Urinary bladder (tissue), 4 donors: ENCODE data around the gene OXCT1. TPM values are rescaled to one million over a fixed set of nuclear protein-coding genes. Genes with fewer than 3 reads are reported as not detected.

Experiments
- DNase-seq: peaks from one replicate; pipeline ENCODE4 v3.0.0-alpha.2; 2015; ENCODE audit errors: extremely low spot score
- H3K27ac ChIP-seq: one replicate; pipeline ENCODE4 v1.5.1; 2013; ENCODE audit warnings: low read depth, mild to moderate bottlenecking, moderate library complexity
- H3K36me3 ChIP-seq: one replicate; pipeline ENCODE4 v1.6.1; 2013; ENCODE audit warnings: mild to moderate bottlenecking, moderate library complexity; ENCODE audit not compliant: insufficient read depth
- H3K4me1 ChIP-seq: one replicate; pipeline ENCODE4 v1.6.1; 2013; ENCODE audit warnings: mild to moderate bottlenecking, moderate library complexity; ENCODE audit not compliant: insufficient read depth
- H3K4me3 ChIP-seq: one replicate; pipeline ENCODE4 v1.5.1; 2013; ENCODE audit warnings: low read depth, low read length
- WGBS: extraction: QIAGEN DNeasy Blood & Tissue Kit; methylation state at CpG from one replicate; pipeline ENCODE4 v1.1.7; 2013; 5-methylcytosine and 5-hydroxymethylcytosine counted together
- polyA plus RNA-seq: library from polyadenylated mRNA; stranded (reverse); fragments of 200-250 nt; gene quantifications from one replicate; pipeline ENCODE4 v1.2.3, GENCODE V29; 2013
- total RNA-seq: library from RNA; depleted of rRNA; stranded (reverse); fragments of >200 nt; gene quantifications from one replicate; pipeline ENCODE4 v1.2.3, GENCODE V29; 2014
- donor health status: healthy with polysubstance abuse.
- donor health status: healthy.

OXCT1 gene
- total and polyA plus RNA-seq, 2 donors: 23.7 to 26.3 TPM

DNA sequence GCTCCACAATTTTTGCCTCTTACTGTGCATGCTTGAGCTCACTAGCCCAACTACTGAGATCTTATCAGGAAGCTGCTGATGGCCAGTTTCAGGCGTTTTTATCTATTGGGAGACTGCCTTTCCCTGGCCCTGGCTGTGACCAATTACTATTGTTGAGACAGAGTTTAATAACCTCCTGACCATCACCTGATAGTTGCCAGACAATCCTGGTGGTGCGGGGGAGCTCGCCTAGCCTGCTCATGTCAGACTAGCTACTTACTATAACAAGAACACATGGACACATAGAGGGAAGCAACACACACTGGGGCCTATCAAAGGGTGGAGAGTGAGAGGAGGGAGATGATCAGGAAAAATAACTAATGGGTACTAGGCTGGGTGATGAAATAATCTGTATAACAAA, 13.0 kb upstream of the OXCT1 start:
- no peak for DNase-seq
- H3K27ac ChIP-seq: no peak overlapping the region
- H3K4me1 ChIP-seq: no peaks in the 10 kb centered on the region
- no peak overlapping the region for H3K4me3 ChIP-seq
- 60% methylated on average over 3 of the region's 3 CpGs for WGBS
- H3K36me3 ChIP-seq: no peaks in the 10 kb centered on the region

DNA sequence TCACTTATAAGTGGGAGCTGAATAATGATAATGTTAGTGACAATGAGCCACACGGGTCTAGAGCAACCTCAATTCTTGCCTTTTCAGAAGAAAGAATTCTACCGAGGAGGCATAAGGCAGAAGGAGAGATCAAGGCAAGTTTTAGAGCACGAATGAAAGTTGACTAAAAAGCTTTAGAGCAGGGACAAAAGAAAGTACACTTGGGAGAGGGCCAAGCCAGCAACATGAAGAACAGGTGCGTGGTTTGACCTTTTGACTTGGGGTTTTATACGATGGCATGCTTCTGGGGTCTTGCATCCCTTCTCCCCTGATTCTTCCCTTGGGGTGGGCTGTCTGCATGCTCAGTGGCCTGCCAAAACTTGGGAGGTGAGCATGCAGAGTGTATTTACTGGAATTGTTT, 12.5 kb upstream of the OXCT1 start:
- WGBS: 74% methylated on average over 5 of the region's 5 CpGs
- H3K27ac ChIP-seq: no peak overlapping the region
- no peaks in the 10 kb centered on the region for H3K4me1 ChIP-seq
- H3K4me3 ChIP-seq: no peak overlapping the region
- DNase-seq: no peak
- H3K36me3 ChIP-seq: no peaks in the 10 kb centered on the region

DNA sequence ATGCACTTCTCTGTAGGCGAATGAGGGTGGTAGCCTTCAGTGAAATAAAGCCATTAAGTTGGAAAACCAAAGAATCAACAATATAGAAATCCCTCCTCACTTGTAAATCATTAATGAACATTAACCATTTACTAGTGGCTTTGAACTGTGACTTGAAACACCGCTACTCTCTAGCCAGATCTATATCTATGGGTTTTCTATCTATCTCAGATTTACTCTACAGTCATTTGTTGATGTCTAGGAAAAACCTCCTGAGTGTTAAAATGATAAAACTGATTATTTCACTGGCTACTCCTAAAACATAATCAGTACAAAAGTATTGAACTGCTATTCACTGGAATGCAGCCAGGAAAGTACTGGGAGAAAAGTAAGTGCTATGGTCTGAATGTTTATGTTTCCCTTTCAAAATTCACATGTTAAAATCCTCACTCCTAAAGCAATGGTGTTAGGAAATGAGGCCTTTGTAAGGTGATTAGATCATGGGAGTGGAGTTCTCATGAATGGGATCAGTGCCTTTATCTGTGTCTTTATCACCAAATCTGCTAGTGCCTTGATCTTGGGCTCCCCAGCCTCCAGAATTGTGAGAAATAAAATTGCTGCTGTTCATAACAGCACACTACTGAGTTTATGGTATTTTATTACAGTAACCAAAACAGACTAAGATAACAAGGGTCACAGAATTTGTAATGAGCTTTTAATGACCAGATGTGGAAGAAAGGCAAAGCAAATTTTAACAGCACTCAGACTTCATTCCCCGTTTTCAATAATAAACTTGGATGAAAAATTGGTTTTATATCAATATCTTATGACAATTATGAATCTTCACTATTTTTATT, 8.6 kb upstream of the OXCT1 start:
- WGBS: 53% methylated on average over 3 of the region's 3 CpGs
- Histone ChIP-seq H3K36me3 (no peaks in the 10 kb centered on the region), H3K4me3 (no peak overlapping the region), H3K4me1 (no peaks in the 10 kb centered on the region), H3K27ac (no peak overlapping the region)
- DNase-seq: no peak

DNA sequence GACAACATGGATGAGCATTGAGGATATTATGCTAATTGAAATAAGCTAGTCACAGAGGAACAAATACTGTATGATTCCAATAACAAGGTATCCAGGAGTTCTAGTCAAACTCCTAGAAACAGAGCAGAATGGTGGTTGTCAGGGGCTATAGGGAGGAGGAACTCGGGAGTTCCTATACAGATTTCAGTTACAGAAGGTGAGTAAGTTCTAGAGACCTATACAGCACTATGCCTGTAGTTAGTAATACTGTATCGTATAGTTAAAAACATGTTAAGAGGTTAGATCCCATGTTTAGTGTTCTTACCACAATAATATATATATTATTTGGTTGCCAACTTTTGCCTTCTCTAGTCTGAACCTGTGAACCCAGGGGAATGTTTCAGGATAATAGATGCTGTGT, 7.9 kb upstream of the OXCT1 start:
- no peak for DNase-seq
- no peak overlapping the region for H3K27ac ChIP-seq
- no peaks in the 10 kb centered on the region for H3K4me1 ChIP-seq
- H3K4me3 ChIP-seq: no peak overlapping the region
- 67% methylated on average over 2 of the region's 2 CpGs for WGBS
- no peaks in the 10 kb centered on the region for H3K36me3 ChIP-seq

DNA sequence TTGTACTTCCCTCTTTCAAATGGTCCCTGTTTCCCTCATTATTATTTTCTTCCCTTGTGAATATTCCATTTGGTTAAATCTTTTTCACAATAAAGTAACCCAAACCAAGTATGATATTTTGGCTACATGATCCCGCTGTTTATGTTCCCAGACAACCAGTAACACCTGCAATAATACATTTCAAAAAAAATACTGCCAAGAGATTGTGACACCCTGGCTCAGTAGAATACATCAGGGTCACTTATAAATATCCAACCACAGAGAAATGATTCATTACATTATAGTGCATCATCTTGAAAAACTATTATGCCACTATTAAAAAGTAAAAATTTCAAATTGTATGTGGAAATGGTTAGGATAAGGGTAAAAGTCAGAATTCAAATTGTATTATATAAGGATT, 7.2 kb upstream of the OXCT1 start:
- no peak for DNase-seq
- WGBS: 91% methylated on average over 1 of the region's 1 CpG
- Histone ChIP-seq H3K4me1 (no peaks in the 10 kb centered on the region), H3K36me3 (no peaks in the 10 kb centered on the region), H3K27ac (no peak overlapping the region), H3K4me3 (no peak overlapping the region)

DNA sequence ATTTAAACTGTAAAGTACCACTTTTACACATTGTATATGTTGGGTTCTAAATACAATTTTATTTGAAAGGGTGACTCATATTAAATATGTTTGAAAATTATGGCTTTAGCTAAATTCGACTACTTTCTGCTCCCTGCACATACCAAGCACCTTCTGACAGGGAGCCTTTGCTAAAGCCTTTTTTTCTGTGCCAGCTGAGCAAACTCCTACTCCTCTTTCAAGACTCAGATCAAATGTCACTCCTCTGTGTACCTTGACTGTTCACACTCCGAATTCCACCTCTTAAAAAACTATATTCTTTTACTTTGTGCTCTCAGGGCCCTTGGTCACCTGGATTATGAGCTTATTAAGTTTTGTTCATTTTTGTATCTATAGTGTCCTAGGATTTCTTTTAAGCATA, 6.5 kb upstream of the OXCT1 start:
- 47% methylated on average over 2 of the region's 2 CpGs for WGBS
- DNase-seq: no peak
- no peaks in the 10 kb centered on the region for H3K36me3 ChIP-seq
- no peaks in the 10 kb centered on the region for H3K4me1 ChIP-seq
- no peak overlapping the region for H3K4me3 ChIP-seq
- H3K27ac ChIP-seq: no peak overlapping the region

DNA sequence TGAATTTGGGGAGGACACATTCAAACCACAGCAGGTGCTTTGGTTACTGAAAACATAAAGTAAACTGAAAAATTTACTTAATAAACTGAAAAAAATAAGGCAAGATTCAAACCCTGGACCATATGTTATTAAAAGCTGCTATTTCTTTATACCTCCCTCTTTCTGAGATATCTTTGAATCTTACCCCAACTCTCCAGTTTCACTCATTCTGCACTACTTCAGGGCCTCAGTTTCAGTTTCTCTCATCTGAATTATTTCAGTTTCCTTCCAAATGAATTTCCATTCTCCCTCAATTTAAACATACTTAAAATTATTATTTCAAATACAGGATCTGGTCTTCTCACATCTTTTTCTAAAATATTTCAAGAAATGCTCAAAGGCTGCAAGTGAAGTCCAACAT, 4.9 kb upstream of the OXCT1 start:
- H3K4me3 ChIP-seq: no peak overlapping the region
- H3K4me1 ChIP-seq: no peaks in the 10 kb centered on the region
- H3K36me3 ChIP-seq: no peaks in the 10 kb centered on the region
- no peak for DNase-seq
- H3K27ac ChIP-seq: no peak overlapping the region

DNA sequence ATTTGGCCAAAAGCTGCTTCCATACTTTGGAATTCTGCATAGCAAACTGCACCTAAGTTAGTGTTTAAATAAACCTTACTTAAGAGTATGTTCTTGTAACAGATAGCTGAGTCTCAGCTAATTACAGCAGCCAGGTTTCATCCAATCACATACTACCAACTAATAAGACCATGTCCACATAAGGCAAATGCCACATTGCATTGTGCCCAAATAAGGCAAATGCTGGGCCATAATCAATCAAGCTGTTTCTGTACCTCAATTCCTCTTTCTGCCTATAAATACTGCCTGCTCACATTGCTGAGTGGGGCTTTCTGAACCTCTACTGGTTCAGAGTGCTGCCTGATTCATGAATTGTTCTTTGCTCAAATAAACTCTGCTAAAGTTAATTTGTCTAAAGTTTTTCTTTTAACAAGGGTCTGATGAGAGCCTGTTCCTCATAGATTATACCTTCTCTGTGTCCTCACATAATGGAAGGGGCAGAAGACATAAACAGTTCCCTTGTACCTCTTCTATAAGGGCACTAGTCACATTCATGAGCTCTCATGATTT, 4.4 kb upstream of the OXCT1 start:
- no peaks in the 10 kb centered on the region for H3K36me3 ChIP-seq
- no peak overlapping the region for H3K27ac ChIP-seq
- H3K4me1 ChIP-seq: no peaks in the 10 kb centered on the region
- H3K4me3 ChIP-seq: no peak overlapping the region
- no peak for DNase-seq

DNA sequence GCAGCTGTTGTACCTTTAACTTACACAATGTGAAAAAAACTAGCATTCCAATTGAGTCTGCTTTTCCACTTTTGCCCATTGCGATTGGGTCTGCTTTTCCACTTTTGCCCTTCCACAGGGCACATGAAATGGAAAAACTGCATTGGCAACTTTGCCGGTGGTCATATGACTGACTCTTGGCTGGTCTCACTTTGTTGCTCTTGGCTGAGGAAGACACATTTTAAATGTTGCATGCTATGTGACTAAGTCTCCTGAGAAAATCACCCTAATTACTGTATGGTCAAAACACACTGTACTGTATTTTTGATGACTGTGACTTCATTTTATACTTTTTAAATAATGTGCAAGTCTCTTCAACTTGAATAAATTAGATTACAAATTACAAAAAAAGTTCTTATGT, 1.6 kb upstream of the OXCT1 start:
- Histone ChIP-seq H3K4me1 (no peaks in the 10 kb centered on the region), H3K4me3 (no peak overlapping the region), H3K36me3 (no peaks in the 10 kb centered on the region), H3K27ac (no peak overlapping the region)
- WGBS: 58% methylated on average over 2 of the region's 2 CpGs
- DNase-seq: no peak

DNA sequence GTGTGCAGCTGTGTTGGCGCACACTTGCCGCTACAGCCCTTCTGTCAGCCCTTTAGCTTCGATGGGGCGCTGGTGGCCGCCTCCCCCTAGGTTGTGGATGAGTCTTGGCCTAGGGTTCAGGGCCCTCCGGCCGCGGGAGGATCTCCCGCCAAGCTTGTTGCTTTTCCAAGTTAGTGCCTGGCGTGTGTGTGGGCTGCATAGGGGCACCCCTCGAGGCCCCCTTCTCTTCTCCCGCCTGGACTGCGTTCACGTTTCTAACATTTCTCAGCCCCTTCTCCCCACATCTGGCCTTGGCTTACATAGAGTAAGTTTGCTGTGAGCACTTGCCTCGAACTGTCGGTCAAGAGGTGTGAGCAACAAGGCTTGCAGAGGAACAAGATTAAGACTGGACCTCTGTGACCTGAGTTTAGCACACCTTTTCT, 413 bp upstream of the OXCT1 start:
- peak overlapping the region; percentile 90 for H3K27ac ChIP-seq
- H3K36me3 ChIP-seq: no peaks in the 10 kb centered on the region
- DNase-seq: no peak
- peak overlapping the region; percentile 68 for H3K4me3 ChIP-seq
- no peaks in the 10 kb centered on the region for H3K4me1 ChIP-seq
- 7% methylated on average over 16 of the region's 16 CpGs for WGBS

DNA sequence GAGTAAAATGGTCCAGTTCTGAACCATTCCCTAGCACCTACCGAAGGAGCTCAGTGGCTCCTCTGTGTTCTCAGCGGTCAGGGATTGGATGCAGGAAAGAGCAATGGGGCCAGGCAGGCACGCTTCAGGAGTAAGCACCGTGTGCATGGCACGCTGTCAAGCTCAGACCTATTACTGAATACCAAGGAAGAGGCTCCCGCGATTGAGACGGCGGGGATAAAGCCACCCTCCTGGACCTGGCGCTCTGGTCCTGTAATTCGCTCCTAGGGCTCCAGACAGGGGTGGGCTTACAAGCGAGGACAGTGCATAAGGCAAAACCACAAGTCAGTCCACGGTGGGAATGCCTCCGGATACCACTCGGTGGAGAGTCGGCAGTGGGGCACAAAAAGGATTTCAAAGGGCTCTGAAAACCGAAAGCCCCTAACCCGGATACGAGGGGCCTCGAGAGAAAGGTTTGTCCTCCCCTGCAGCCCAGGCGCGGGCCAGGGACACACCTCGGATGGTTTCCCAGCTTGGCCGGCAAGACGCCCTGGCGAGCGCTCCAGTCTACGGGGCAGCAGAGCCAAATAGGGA, 988 bp downstream of the OXCT1 start:
- no peak overlapping the region for H3K27ac ChIP-seq
- no peaks in the 10 kb centered on the region for H3K4me1 ChIP-seq
- no peaks in the 10 kb centered on the region for H3K36me3 ChIP-seq
- WGBS: 7% methylated on average over 28 of the region's 28 CpGs
- no peak for DNase-seq
- peak overlapping the region; percentile 68 for H3K4me3 ChIP-seq

DNA sequence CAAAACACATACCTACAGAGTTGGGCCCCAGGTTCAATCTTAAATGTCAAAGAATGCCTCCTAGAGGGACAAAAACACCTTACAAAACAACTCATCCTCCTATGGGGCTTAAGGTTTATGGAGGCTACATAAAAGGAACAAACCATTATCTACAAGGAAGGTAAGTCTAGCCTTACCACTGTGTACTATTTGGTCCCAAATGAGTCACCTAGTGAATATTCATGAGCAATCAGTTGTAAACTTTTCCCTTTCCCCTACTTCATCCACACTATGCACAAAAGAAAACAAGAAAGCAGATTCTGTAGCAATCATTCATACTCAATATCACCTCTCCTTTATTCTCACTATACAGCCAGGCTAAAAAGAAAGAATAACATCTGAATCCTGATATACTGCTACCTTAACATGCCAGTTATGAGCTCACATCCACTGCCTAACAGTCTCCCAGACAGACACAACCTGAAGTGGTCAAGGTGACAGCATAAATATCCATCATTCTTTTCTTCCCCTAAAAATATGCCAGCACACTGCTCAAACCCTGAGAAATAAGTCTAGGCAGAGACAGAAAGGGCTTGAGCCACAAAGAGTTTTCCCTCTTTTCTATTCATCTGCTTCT, 6.2 kb downstream of the OXCT1 start:
- Histone ChIP-seq H3K4me1 (no peaks in the 10 kb centered on the region), H3K36me3 (no peaks in the 10 kb centered on the region), H3K27ac (no peak overlapping the region), H3K4me3 (no peak overlapping the region)
- no peak for DNase-seq

DNA sequence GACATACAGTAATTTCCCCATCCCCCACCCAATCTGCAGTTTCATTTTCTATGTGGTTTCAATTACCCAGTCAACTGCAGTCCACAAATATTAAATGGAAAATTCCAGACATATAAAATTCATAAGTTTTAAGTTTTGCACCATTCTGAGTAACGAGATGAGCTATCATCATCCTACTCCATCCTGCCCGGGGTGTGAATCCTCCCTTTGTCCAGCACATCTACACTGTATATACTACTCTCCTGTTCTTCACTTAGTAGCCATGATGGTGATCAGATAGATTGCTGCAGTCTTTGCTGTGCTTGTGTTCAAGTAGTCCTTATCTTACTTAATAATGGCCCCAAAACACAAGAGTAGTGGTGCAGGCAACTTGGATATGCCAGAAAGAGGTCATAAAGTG, 11.3 kb downstream of the OXCT1 start:
- Histone ChIP-seq H3K27ac (no peak overlapping the region), H3K4me1 (no peaks in the 10 kb centered on the region), H3K4me3 (no peak overlapping the region), H3K36me3 (no peaks in the 10 kb centered on the region)
- 86% methylated on average over 2 of the region's 2 CpGs for WGBS
- no peak for DNase-seq

DNA sequence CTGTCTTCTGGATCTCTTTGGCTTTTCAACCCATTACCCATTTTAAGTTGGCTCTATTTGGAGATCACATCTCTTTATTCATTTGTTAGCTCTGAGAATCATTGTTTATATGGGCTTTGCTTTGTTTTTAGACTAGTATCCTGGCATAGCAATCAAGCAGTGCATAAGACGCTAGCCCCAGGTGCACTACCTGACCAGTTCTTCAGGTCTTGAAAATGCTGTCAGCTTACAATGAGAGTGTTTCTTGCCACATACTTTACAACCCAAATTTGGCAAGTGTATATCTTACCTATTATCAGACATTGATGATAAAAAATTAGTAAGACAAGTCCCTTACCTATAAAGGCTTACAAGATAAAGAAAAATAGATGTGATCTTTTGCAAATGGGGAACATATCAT, 12.2 kb downstream of the OXCT1 start:
- DNase-seq: no peak
- H3K4me3 ChIP-seq: no peak overlapping the region
- peaks cover 2% of the 10 kb centered on the region for H3K36me3 ChIP-seq
- H3K27ac ChIP-seq: no peak overlapping the region
- WGBS: 97% methylated on average over 1 of the region's 1 CpG
- H3K4me1 ChIP-seq: no peaks in the 10 kb centered on the region
